Neural crest cell (in vitro differentiated cells): ENCODE results near the gene APCDD1. TPM values are rescaled to one million over a fixed set of nuclear protein-coding genes. Genes with fewer than 3 reads are reported as not detected.
A peak's percentile ranks its signal among the peaks of the same experiment; 100 is the strongest.

Source experiments
- DNase-seq: peaks from one replicate; pipeline ENCODE4 v3.0.0; 2021; ENCODE audit warnings: low read depth, mixed read lengths, low spot score
- H3K27ac Mint-ChIP-seq: one replicate; pipeline ENCODE4 v1.8.0; 2021; ENCODE audit warnings: mild to moderate bottlenecking, mixed read lengths; ENCODE audit not compliant: unreplicated experiment
- H3K27me3 Mint-ChIP-seq: 2 replicates; pipeline ENCODE4 v1.8.0; 2021; ENCODE audit warnings: low read depth, mild to moderate bottlenecking, mixed read lengths
- H3K36me3 Mint-ChIP-seq: 2 replicates; pipeline ENCODE4 v1.8.0; 2021; ENCODE audit warnings: low read depth, mild to moderate bottlenecking, mixed read lengths
- H3K4me1 Mint-ChIP-seq: 2 replicates; pipeline ENCODE4 v1.8.0; 2021; ENCODE audit warnings: mixed read lengths
- H3K4me3 Mint-ChIP-seq: one replicate; pipeline ENCODE4 v1.8.0; 2021; ENCODE audit warnings: mild to moderate bottlenecking, mixed read lengths
- H3K9me3 Mint-ChIP-seq: 2 replicates; pipeline ENCODE4 v1.8.0; 2021; ENCODE audit warnings: mixed read lengths
- total RNA-seq: library from RNA; stranded (reverse); gene quantifications from 2 replicates; pipeline ENCODE4 v1.2.1, GENCODE V29; 2021
- TF ChIP-seq, protein P1 (sequence below): fragments of 200-600 bp; sonication (generic); conservative IDR thresholded peaks from 2 replicates; pipeline ENCODE4 v1.5.0; 2021; ENCODE audit warnings: antibody characterized with exemption, mild to moderate bottlenecking

Gene APCDD1
- total RNA-seq, 1 donor from 2014 or later: 51.9 TPM

DNA sequence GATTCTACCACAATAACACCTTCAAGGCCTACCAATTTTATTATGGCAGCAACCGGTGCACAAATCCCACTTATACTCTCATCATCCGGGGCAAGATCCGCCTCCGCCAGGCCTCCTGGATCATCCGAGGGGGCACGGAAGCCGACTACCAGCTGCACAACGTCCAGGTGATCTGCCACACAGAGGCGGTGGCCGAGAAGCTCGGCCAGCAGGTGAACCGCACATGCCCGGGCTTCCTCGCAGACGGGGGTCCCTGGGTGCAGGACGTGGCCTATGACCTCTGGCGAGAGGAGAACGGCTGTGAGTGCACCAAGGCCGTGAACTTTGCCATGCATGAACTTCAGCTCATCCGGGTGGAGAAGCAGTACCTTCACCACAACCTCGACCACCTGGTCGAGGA is 17.1 kb downstream of the APCDD1 start:
- Mint-ChIP-seq H3K4me1 (peaks cover 29% of the 10 kb centered on the region), H3K27ac (no peak overlapping the region), H3K4me3 (no peak overlapping the region), H3K9me3 (no peaks in the 10 kb centered on the region), H3K36me3 (peaks cover 18% of the 10 kb centered on the region), H3K27me3 (no peaks in the 10 kb centered on the region)
- no peak for DNase-seq
- TF ChIP-seq, protein P1, sequence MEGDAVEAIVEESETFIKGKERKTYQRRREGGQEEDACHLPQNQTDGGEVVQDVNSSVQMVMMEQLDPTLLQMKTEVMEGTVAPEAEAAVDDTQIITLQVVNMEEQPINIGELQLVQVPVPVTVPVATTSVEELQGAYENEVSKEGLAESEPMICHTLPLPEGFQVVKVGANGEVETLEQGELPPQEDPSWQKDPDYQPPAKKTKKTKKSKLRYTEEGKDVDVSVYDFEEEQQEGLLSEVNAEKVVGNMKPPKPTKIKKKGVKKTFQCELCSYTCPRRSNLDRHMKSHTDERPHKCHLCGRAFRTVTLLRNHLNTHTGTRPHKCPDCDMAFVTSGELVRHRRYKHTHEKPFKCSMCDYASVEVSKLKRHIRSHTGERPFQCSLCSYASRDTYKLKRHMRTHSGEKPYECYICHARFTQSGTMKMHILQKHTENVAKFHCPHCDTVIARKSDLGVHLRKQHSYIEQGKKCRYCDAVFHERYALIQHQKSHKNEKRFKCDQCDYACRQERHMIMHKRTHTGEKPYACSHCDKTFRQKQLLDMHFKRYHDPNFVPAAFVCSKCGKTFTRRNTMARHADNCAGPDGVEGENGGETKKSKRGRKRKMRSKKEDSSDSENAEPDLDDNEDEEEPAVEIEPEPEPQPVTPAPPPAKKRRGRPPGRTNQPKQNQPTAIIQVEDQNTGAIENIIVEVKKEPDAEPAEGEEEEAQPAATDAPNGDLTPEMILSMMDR: no peak

DNA sequence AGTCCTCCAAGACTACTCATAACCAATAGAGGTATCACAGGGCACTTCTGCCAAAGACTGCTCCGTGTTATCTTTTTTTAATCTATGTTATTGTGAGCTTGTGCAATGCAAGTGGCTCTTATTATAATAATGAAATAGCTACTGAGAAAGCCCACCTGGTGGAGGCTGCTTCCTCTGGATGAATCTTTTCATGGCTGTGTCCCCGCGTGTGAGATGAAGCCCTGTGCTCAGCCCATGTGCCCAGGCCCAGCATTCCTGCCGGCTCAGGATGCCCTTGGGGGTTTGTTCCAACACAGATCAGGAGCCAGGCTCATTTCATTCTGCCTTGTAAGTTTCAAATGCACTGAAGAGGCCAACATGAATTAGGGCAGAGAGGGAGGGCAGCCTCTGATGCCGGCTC is 18.7 kb downstream of the APCDD1 start:
- peaks cover 22% of the 10 kb centered on the region for H3K36me3 Mint-ChIP-seq

DNA sequence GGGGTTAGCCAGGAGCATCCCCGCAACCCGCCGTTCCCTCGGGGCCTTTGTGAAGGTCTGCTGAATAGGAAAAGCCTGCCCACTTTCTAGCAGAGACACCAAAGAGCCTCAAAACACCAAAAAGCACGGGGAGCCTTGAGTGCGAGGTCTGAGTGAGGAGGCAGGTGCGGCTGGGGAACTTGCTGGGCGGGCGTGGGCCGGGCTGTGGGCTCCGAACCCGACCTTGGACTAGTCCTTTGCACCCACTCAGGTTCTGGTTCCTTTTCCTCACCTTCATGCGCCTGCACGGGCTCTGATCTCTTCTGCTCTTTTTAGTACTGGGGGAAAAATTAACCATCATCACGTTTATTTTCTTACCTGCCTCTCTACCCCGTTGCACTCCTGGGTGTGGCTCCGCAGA is 19.9 kb downstream of the APCDD1 start:
- Mint-ChIP-seq H3K27me3 (no peaks in the 10 kb centered on the region), H3K4me3 (no peak overlapping the region), H3K27ac (no peak overlapping the region), H3K4me1 (peaks cover 25% of the 10 kb centered on the region), H3K36me3 (peaks cover 30% of the 10 kb centered on the region), H3K9me3 (no peaks in the 10 kb centered on the region)
- TF ChIP-seq, protein P1: no peak
- no peak for DNase-seq

More for the DNA sequence above, 18.7 kb downstream of the APCDD1 start:
- Mint-ChIP-seq H3K9me3 (no peaks in the 10 kb centered on the region), H3K27ac (no peak overlapping the region), H3K4me1 (peaks cover 25% of the 10 kb centered on the region), H3K4me3 (no peak overlapping the region), H3K27me3 (no peaks in the 10 kb centered on the region)
- DNase-seq: no peak
- TF ChIP-seq, protein P1: no peak

DNA sequence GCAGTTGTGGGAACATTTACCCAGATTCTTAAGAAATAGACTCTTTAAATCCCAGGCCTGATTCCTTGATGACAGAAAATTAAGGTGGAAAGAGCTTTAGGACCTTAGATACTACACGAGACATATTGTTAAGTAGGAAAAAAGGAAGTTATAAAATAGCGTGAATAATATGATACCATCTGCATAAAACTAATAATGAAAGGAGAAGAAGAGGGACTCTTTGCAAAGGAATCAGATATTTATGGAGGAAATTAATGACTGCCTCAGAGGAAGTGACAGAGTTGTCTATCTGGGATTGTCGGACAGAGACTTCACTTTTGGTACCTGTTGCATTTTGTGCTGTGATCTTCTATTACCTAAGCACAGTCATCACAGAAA is 20.8 kb downstream of the APCDD1 start:
- Mint-ChIP-seq H3K4me3 (no peak overlapping the region), H3K27ac (no peak overlapping the region), H3K27me3 (no peaks in the 10 kb centered on the region), H3K36me3 (peaks cover 30% of the 10 kb centered on the region), H3K4me1 (peaks cover 25% of the 10 kb centered on the region), H3K9me3 (no peaks in the 10 kb centered on the region)
- TF ChIP-seq, protein P1: no peak
- DNase-seq: no peak

DNA sequence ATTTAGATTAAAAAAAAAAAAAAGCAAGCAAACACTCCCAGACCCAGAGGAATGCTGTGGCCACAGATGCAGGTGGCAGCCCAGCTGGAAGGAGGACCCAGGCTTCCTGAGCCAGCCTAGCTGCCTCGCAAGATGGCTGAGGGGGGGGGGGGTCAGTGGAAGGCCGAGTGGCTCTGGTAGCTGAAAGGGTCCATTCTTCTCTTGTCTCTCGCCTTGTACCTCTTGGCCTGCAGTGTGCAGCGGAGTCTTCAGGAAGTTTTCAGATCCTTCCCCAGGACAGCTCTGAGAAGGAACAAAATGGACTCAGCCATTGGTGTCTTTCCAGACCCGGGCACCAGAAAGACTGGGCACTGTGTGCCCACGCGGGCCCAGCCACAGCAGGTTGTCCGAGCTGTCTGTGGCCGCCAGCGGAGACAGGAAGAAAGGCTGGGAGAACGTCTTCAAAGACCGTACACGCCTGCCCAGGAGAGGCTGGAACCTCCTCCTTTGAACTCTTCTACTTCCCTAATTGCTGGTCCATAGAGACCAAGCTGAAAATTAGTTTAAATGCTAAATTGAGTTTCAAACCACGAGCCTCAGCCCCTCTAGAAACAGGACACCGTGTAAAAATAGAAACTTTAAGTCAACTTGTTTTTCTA is 21.3 kb downstream of the APCDD1 start:
- no peaks in the 10 kb centered on the region for H3K9me3 Mint-ChIP-seq
- H3K4me1 Mint-ChIP-seq: peaks cover 25% of the 10 kb centered on the region
- TF ChIP-seq, protein P1: no peak
- H3K36me3 Mint-ChIP-seq: peaks cover 28% of the 10 kb centered on the region
- DNase-seq: no peak
- H3K27ac Mint-ChIP-seq: peak overlapping the region; percentile 90
- no peak overlapping the region for H3K4me3 Mint-ChIP-seq
- no peaks in the 10 kb centered on the region for H3K27me3 Mint-ChIP-seq
